OCI-LY7 (cell line): ENCODE results near the gene POC1A. TPM values are rescaled to one million over a fixed set of nuclear protein-coding genes. Genes with fewer than 3 reads are reported as not detected.

ENCODE experiments used
- BruUV-seq: library from RNA; stranded (reverse); fragments of 400-500 nt; replicated peaks from 2 replicates; lab custom pipeline; 2021; lab: Mats Ljungman, UMichigan
- CTCF ChIA-PET: fragments of 300-600 bp; sonication (Branson Sonifier 250); formaldehyde crosslinking; loops from one replicate; lab custom pipeline; 2022; ENCODE audit warnings: antibody characterized with exemption; ENCODE audit not compliant: unreplicated experiment; lab: Charles Lee
- POLR2A ChIA-PET: fragments of 300-600 bp; sonication (Branson Sonifier 250); formaldehyde crosslinking; loops from one replicate; lab custom pipeline; 2022; ENCODE audit warnings: antibody characterized with exemption; lab: Charles Lee
- DNase-seq: peaks from one replicate; pipeline ENCODE4 v3.0.0-alpha.2; 2015; ENCODE audit warnings: low spot score
- H2AFZ ChIP-seq: fragments of 200-600 bp; sonication (generic), shearing (Covaris generic); 2 replicates; pipeline ENCODE4 v1.6.1; 2014; ENCODE audit warnings: mild to moderate bottlenecking, antibody characterized with exemption, low read length, moderate library complexity
- H3K27ac ChIP-seq: fragments of 200-600 bp; sonication (generic); 2 replicates; pipeline ENCODE4 v1.5.1; 2014; ENCODE audit warnings: mixed run types, low read depth, mild to moderate bottlenecking, moderate library complexity, low read length, inconsistent platforms; ENCODE audit not compliant: poor library complexity, severe bottlenecking
- H3K36me3 ChIP-seq: fragments of 200-600 bp; sonication (generic); 2 replicates; pipeline ENCODE4 v1.6.1; 2014; ENCODE audit warnings: mild to moderate bottlenecking, antibody characterized with exemption, low read length, moderate library complexity, mixed read lengths; ENCODE audit not compliant: insufficient read depth
- H3K4me1 ChIP-seq: fragments of 200-600 bp; sonication (generic); 2 replicates; pipeline ENCODE4 v1.5.1; 2014; ENCODE audit warnings: mild to moderate bottlenecking, low read length; ENCODE audit not compliant: insufficient read depth, poor library complexity, severe bottlenecking
- H3K4me2 ChIP-seq: fragments of 200-600 bp; sonication (generic); 2 replicates; pipeline ENCODE4 v1.6.1; 2014; ENCODE audit warnings: mild to moderate bottlenecking, low read length
- H3K4me3 ChIP-seq: fragments of 200-600 bp; sonication (generic); 2 replicates; pipeline ENCODE4 v1.5.1; 2014; ENCODE audit warnings: mild to moderate bottlenecking, low read depth, low read length; ENCODE audit not compliant: poor library complexity, severe bottlenecking
- H3K79me2 ChIP-seq: fragments of 200-600 bp; sonication (generic); 2 replicates; pipeline ENCODE4 v1.6.1; 2016; ENCODE audit warnings: low read depth, mild to moderate bottlenecking, low read length, moderate library complexity, mixed read lengths; ENCODE audit not compliant: insufficient read depth
- H3K9me2 ChIP-seq: fragments of 200-600 bp; sonication (generic); 2 replicates; pipeline ENCODE4 v1.6.1; 2016; ENCODE audit warnings: mild to moderate bottlenecking, low read length, mixed read lengths; ENCODE audit not compliant: insufficient read depth
- H3K9me3 ChIP-seq: fragments of 200-600 bp; sonication (generic); 2 replicates; pipeline ENCODE4 v1.6.1; 2014; ENCODE audit warnings: mild to moderate bottlenecking, mixed run types, low read length, mixed read lengths
- H4K20me1 ChIP-seq: fragments of 200-600 bp; sonication (generic); 2 replicates; pipeline ENCODE4 v1.6.1; 2014; ENCODE audit warnings: mild to moderate bottlenecking, antibody characterized with exemption, low read length, moderate library complexity, mixed read lengths; ENCODE audit not compliant: insufficient read depth
- EZH2phosphoT487 ChIP-seq: fragments of 200-600 bp; sonication (generic); IDR thresholded peaks from 2 replicates; pipeline ENCODE4 v1.6.1; 2018; ENCODE audit warnings: low read depth, borderline replicate concordance, mild to moderate bottlenecking, mixed run types, antibody characterized with exemption, low read length, moderate library complexity, mixed read lengths
- intact Hi-C: fragments of 100-400 bp; cut with micrococcal nuclease; formaldehyde crosslinking; loops from one replicate; pipeline ENCODE4 v1.10.0; 2022; ENCODE audit not compliant: unreplicated experiment
- total RNA-seq, 2 experiments: library from RNA; depleted of rRNA in 1 of 2; stranded (reverse); fragments of >200 nt in 1 of 2; shearing (Covaris generic) in 1 of 2; gene quantifications; 2 replicates each; pipeline ENCODE4 v1.2.3, GENCODE V29; 2014 to 2022
- TF ChIP-seq, protein P1 (sequence below): fragments of 200-600 bp; sonication (generic); conservative IDR thresholded peaks from 2 replicates; pipeline ENCODE4 v1.5.1; 2014; ENCODE audit warnings: mild to moderate bottlenecking, antibody characterized with exemption, low read length, moderate library complexity, mixed read lengths

POC1A gene
- total RNA-seq, 2 experiments from 2014 or later = 40.0 to 41.0 TPM

DNA sequence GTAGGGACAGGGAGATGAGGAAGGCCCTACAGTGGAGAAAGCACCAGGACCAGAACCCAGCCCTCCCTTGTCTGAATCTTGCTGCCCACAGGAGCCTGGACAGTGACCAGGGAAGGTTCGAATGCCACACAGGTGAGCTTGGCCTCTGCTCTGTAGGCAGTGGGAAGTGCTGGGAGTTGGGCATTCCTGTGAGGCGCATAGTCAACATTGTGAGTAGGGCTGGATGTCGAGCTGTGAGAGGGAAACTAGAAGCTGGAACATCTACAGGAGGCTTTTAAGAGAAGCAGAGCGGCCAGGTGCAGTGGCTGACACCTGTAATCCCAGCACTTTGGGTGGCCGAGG is 23.4 kb upstream of the POC1A start:
- H3K4me2 ChIP-seq = no peak overlapping the region
- BruUV-seq = no TSS peak
- H3K27ac ChIP-seq = no peak overlapping the region
- POLR2A ChIA-PET = no interaction called here
- intact Hi-C loops = no loop called here
- H3K9me3 ChIP-seq = no peaks in the 10 kb centered on the region
- CTCF ChIA-PET = no interaction called here
- H3K79me2 ChIP-seq = no peaks in the 10 kb centered on the region
- no peak for TF ChIP-seq EZH2phosphoT487
- TF ChIP-seq, protein P1, sequence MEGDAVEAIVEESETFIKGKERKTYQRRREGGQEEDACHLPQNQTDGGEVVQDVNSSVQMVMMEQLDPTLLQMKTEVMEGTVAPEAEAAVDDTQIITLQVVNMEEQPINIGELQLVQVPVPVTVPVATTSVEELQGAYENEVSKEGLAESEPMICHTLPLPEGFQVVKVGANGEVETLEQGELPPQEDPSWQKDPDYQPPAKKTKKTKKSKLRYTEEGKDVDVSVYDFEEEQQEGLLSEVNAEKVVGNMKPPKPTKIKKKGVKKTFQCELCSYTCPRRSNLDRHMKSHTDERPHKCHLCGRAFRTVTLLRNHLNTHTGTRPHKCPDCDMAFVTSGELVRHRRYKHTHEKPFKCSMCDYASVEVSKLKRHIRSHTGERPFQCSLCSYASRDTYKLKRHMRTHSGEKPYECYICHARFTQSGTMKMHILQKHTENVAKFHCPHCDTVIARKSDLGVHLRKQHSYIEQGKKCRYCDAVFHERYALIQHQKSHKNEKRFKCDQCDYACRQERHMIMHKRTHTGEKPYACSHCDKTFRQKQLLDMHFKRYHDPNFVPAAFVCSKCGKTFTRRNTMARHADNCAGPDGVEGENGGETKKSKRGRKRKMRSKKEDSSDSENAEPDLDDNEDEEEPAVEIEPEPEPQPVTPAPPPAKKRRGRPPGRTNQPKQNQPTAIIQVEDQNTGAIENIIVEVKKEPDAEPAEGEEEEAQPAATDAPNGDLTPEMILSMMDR = no peak
- H3K9me2 ChIP-seq = no peaks in the 10 kb centered on the region
- no peaks in the 10 kb centered on the region for H3K36me3 ChIP-seq
- no peak overlapping the region for H3K4me3 ChIP-seq
- no peak overlapping the region for H2AFZ ChIP-seq
- H3K4me1 ChIP-seq = peaks cover 7% of the 10 kb centered on the region
- no peak for DNase-seq
- H4K20me1 ChIP-seq = no peaks in the 10 kb centered on the region

DNA sequence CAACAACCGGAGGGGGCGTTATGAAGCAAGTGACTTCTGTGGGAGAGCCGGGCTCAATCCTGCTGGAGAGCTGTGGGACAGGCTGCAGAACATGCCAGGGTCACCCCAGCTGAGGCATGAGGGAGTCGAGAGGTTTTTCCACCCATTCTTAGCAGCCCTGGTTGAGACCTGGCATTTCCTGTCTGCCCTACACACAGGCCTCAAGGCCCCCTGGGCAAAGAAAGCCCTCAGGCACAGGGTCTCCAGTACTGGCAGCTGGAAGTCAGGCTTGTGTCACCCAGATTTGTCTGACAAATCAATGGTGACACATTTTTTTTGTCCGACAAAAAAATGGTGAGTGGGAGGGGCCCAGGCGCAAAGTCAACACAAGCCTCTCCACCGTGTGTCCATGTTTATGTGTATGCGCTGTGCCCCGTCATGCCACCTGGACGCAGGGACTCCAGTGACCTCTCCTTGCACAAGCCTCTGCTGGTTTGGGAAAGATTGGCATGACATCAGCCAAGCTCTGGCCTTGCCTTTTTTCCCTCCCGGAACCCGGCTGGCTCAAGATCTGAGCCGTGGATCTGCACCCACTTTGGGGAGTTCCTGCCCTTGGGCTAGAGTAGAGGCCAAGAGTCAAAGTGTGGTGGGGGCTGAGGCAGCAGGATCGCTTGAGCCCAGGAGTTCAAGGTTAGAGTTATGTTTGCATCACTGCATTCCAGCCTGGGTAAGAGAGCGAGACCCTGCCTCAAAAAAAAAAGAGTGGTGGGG is 22.9 kb upstream of the POC1A start:
- H3K9me3 ChIP-seq = no peaks in the 10 kb centered on the region
- TF ChIP-seq EZH2phosphoT487 = no peak
- TF ChIP-seq, protein P1 = no peak
- H3K36me3 ChIP-seq = no peaks in the 10 kb centered on the region
- no peak overlapping the region for H3K27ac ChIP-seq
- intact Hi-C loops = no loop called here
- H4K20me1 ChIP-seq = no peaks in the 10 kb centered on the region
- POLR2A ChIA-PET = no interaction called here
- no peaks in the 10 kb centered on the region for H3K9me2 ChIP-seq
- CTCF ChIA-PET = no interaction called here
- BruUV-seq = no TSS peak
- H3K4me2 ChIP-seq = no peak overlapping the region
- H3K79me2 ChIP-seq = no peaks in the 10 kb centered on the region
- H2AFZ ChIP-seq = no peak overlapping the region
- no peak overlapping the region for H3K4me3 ChIP-seq
- DNase-seq = no peak
- H3K4me1 ChIP-seq = peaks cover 7% of the 10 kb centered on the region

DNA sequence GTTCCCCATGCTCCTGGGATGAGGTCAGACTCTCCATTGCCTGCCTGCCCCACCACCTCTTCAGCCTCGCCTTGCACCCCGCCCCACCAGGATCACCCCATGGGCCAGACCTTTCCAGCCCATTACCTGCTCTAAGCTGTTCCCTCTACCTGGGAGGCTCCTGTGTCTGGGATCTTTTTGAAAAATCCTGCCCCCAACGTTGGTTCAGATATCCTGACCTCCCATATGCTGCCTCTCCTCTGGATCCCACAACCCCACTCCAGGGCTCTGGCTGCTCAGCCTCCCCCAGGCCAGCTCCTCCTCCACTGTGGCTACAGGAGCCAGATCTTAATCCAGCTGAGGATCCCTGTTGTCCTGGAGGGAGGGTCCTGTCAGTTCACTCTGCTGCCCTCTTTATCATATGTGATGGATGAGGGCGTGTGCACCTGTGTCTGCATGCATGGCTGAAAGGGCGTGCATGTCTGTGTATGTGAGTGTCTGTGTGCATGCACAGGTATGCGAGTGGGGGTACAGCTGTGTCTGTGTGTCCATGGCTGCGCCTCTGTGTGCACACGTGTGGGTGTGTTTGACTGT is 22.0 kb upstream of the POC1A start:
- intact Hi-C loops = no loop called here

More for the DNA sequence above, 22.0 kb upstream of the POC1A start:
- Histone ChIP-seq H3K4me1 (peaks cover 7% of the 10 kb centered on the region), H3K4me2 (no peak overlapping the region), H3K9me2 (no peaks in the 10 kb centered on the region), H3K9me3 (no peaks in the 10 kb centered on the region), H3K27ac (no peak overlapping the region), H3K79me2 (no peaks in the 10 kb centered on the region), H3K36me3 (no peaks in the 10 kb centered on the region), H3K4me3 (no peak overlapping the region), H4K20me1 (no peaks in the 10 kb centered on the region), H2AFZ (no peak overlapping the region)
- BruUV-seq = no TSS peak
- ChIA-PET POLR2A (no interaction called here), CTCF (no interaction called here)
- DNase-seq = no peak
- TF ChIP-seq EZH2phosphoT487 = no peak
- TF ChIP-seq, protein P1 = no peak
